SK-N-SH (cell line): Measurements from ENCODE around the gene MSI1. TPM values are rescaled to one million over a fixed set of nuclear protein-coding genes. Genes with fewer than 3 reads are reported as not detected.
A peak's percentile ranks its signal among the peaks of the same experiment; 100 is the strongest.

Experiments
- CTCF ChIA-PET: fragments of 300-600, 350-600 bp; formaldehyde crosslinking; extraction: SDS; loops from one replicate; lab custom pipeline; 2021; lab: Yijun Ruan, JAX
- POLR2A ChIA-PET: fragments of 350-600 bp; sonication (Branson Sonifier 250); formaldehyde crosslinking; extraction: SDS; loops from one replicate; lab custom pipeline; 2020; ENCODE audit warnings: antibody characterized with exemption, inconsistent platforms; lab: Yijun Ruan, JAX
- DNase-seq: peaks from one replicate; pipeline ENCODE4 v3.0.0; 2012
- H2AFZ ChIP-seq: fragments of 200-600 bp; sonication (generic); 2 replicates; pipeline ENCODE4 v1.8.1; 2016; ENCODE audit warnings: antibody characterized with exemption, mild to moderate bottlenecking, low read depth
- H3F3A ChIP-seq: fragments of 200-600 bp; sonication (generic); replicated peaks from 2 replicates; pipeline ENCODE3; 2016; ENCODE audit warnings: antibody characterized with exemption, mild to moderate bottlenecking; ENCODE audit not compliant: insufficient read depth
- H3K27ac ChIP-seq, 2 experiments: fragments of 200-500 bp in 1 of 2; fragments of 200-600 bp in 1 of 2; sonication (Bioruptor generic) in 1 of 2; sonication (generic), shearing (Covaris generic) in 1 of 2; 2 replicates each; pipeline versions ENCODE4 v1.5.1 to v1.6.1; 2014 to 2016; ENCODE audit warnings: low read depth in 2 of 2, inconsistent platforms in 1 of 2, low read length in 1 of 2, mild to moderate bottlenecking in 1 of 2, mixed read lengths in 1 of 2
- H3K27me3 ChIP-seq: fragments of 200-600 bp; sonication (generic), shearing (Covaris generic); 2 replicates; pipeline ENCODE4 v1.6.1; 2016; ENCODE audit warnings: mixed run types; ENCODE audit not compliant: insufficient read depth
- H3K36me3 ChIP-seq, 2 experiments: fragments of 200-500 bp in 1 of 2; fragments of 200-600 bp in 1 of 2; sonication (Bioruptor generic) in 1 of 2; sonication (generic) in 1 of 2; replicated peaks in 1 of 2; 2 replicates each; pipeline versions ENCODE3 to v1.5.1; 2014 to 2016; ENCODE audit warnings: low read length in 1 of 2, mild to moderate bottlenecking in 1 of 2; ENCODE audit not compliant: insufficient read depth in 2 of 2, control insufficient read depth in 1 of 2
- H3K4me1 ChIP-seq, 2 experiments: fragments of 200-500 bp in 1 of 2; fragments of 200-600 bp in 1 of 2; sonication (Bioruptor generic) in 1 of 2; sonication (generic), shearing (Covaris generic) in 1 of 2; 2 replicates each; pipeline versions ENCODE4 v1.5.1 to v1.6.1; 2014 to 2016; ENCODE audit warnings: low read depth in 1 of 2, low read length in 1 of 2, mixed run types in 1 of 2; ENCODE audit not compliant: insufficient read depth in 2 of 2, control insufficient read depth in 1 of 2
- H3K4me2 ChIP-seq: fragments of 200-600 bp; sonication (generic), shearing (Covaris generic); 2 replicates; pipeline ENCODE4 v1.6.1; 2017; ENCODE audit warnings: mixed run types
- H3K4me3 ChIP-seq, 2 experiments: fragments of 200-500 bp in 1 of 2; fragments of 200-600 bp in 1 of 2; sonication (Bioruptor generic) in 1 of 2; sonication (generic), shearing (Covaris generic) in 1 of 2; 2 replicates each; pipeline versions ENCODE4 v1.5.1 to v1.8.1; 2014 to 2016; ENCODE audit warnings: low read depth in 2 of 2, inconsistent platforms in 1 of 2, low read length in 1 of 2, mild to moderate bottlenecking in 1 of 2, mixed read lengths in 1 of 2, moderate library complexity in 1 of 2
- H3K79me2 ChIP-seq: fragments of 200-600 bp; sonication (generic); 2 replicates; pipeline ENCODE4 v1.8.1; 2017; ENCODE audit warnings: mild to moderate bottlenecking; ENCODE audit not compliant: insufficient read depth
- H3K9ac ChIP-seq: fragments of 200-600 bp; sonication (generic); 2 replicates; pipeline ENCODE4 v1.6.1; 2017; ENCODE audit warnings: mixed run types
- H3K9me2 ChIP-seq: fragments of 200-600 bp; sonication (generic); 2 replicates; pipeline ENCODE4 v1.6.1; 2017; ENCODE audit warnings: mixed run types
- H3K9me3 ChIP-seq: fragments of 200-600 bp; sonication (generic); 2 replicates; pipeline ENCODE4 v1.6.1; 2017; ENCODE audit warnings: mixed run types, mild to moderate bottlenecking, moderate library complexity
- H4K20me1 ChIP-seq: fragments of 200-600 bp; sonication (generic); 2 replicates; pipeline ENCODE4 v1.6.1; 2017; ENCODE audit warnings: mild to moderate bottlenecking, mixed run types; ENCODE audit not compliant: insufficient read depth
- EZH2phosphoT487 ChIP-seq: fragments of 200-600 bp; sonication (generic); IDR thresholded peaks from 2 replicates; pipeline ENCODE4 v1.6.1; 2017; ENCODE audit warnings: low read depth, mixed run types, mild to moderate bottlenecking, antibody characterized with exemption, moderate library complexity, borderline replicate concordance
- GABPA ChIP-seq: IDR thresholded peaks from 2 replicates; pipeline ENCODE4 v1.4.0; 2012; ENCODE audit warnings: low read depth, mild to moderate bottlenecking
- MXI1 ChIP-seq: IDR thresholded peaks from 2 replicates; pipeline ENCODE4 v1.6.1; 2012; ENCODE audit warnings: mild to moderate bottlenecking, low read depth, low read length, improper control_type of control experiment
- NFIC ChIP-seq: IDR thresholded peaks from 2 replicates; pipeline ENCODE4 v1.4.0; 2012; ENCODE audit warnings: borderline replicate concordance
- NRF1 ChIP-seq: IDR thresholded peaks from 2 replicates; pipeline ENCODE4 v1.6.1; 2012; ENCODE audit warnings: low read depth, mild to moderate bottlenecking, low read length
- RAD21 ChIP-seq: IDR thresholded peaks from 2 replicates; pipeline ENCODE4 v1.6.1; 2012; ENCODE audit warnings: mild to moderate bottlenecking, low read length
- RXRA ChIP-seq: IDR thresholded peaks from 2 replicates; pipeline ENCODE4 v1.4.0; 2012; ENCODE audit warnings: low read depth, mild to moderate bottlenecking, borderline replicate concordance
- SIN3A ChIP-seq: IDR thresholded peaks from 2 replicates; pipeline ENCODE4 v1.6.1; 2012; ENCODE audit warnings: low read depth, mild to moderate bottlenecking, low read length, moderate library complexity, borderline replicate concordance
- WGBS: methylation state at CpG from one replicate; pipeline ENCODE4 v1.1.6; 2017; ENCODE audit warnings: low lambda C conversion rate; 5-methylcytosine and 5-hydroxymethylcytosine counted together
- polyA plus RNA-seq, 3 experiments: library from polyadenylated mRNA; depleted of rRNA; stranded (reverse); fragments of >200 nt; gene quantifications; 2 replicates each; pipeline ENCODE4 v1.2.3, GENCODE V29; 2012
- TF ChIP-seq, protein P1 (sequence below): IDR thresholded peaks from 2 replicates; pipeline ENCODE4; 2012
- TF ChIP-seq, protein P2 (sequence below): fragments of 200-600 bp; sonication (generic); IDR thresholded peaks from 2 replicates; pipeline ENCODE4 v1.6.1; 2017; ENCODE audit warnings: antibody characterized with exemption, mild to moderate bottlenecking, moderate library complexity
- TF ChIP-seq, protein P3 (sequence below): IDR thresholded peaks from 2 replicates; pipeline ENCODE4 v1.4.0; 2012; ENCODE audit warnings: low read depth
- TF ChIP-seq, protein P4 (sequence below): IDR thresholded peaks from 2 replicates; pipeline ENCODE4 v1.4.0; 2012; ENCODE audit warnings: low read depth, borderline replicate concordance

The MSI1 gene
- polyA plus RNA-seq, 1 of the 3 experiments (the other 2 are of a cell fraction), result 1.7 TPM

DNA sequence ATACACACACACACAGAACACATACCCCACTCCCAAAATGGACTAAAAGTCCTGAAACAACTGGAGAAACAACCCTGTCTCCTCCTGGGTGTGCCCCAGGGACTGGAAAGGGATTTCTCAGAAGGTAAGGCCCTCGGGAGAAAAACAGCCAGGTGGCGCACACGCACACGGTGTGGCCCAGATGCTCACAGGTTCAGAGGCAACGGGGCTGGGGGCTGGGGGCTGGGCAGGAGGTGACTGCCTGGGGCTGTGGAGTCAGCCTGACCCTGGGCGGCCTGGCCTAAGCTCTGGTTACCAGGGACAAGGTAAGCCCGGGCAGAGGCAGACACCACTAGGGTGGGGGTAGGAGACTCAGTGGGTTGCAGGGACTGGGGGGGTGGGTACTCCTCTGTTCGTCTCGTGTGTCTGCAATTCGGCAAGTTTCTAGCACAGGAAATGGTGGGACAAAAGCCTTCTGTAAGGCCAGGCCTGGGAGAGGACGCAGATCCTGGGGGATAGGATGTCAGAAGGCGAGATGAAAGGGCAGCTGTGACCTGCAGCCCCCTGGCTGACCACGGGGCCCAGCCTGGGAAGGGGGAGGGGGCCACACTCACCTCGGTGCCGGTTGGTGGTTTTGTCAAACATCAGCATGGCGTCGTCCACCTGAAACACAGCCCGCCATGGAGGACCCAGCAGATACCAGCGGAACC lies 10.4 kb downstream of the MSI1 start:
- ChIA-PET POLR2A (no interaction called here), CTCF (interaction anchor here (0.7 to 1.1 kb wide), 3 partner anchors 8 to 108 kb away, joined by 3 to 9 read pairs (median 4); no protein-coding TSS in a partner anchor)
- no peaks in the 10 kb centered on the region for H4K20me1 ChIP-seq
- no peaks in the 10 kb centered on the region for H3K9me3 ChIP-seq
- no peak overlapping the region for H3K9ac ChIP-seq
- no peaks in the 10 kb centered on the region for H3F3A ChIP-seq
- no peak for TF ChIP-seq SIN3A
- TF ChIP-seq, protein P1, sequence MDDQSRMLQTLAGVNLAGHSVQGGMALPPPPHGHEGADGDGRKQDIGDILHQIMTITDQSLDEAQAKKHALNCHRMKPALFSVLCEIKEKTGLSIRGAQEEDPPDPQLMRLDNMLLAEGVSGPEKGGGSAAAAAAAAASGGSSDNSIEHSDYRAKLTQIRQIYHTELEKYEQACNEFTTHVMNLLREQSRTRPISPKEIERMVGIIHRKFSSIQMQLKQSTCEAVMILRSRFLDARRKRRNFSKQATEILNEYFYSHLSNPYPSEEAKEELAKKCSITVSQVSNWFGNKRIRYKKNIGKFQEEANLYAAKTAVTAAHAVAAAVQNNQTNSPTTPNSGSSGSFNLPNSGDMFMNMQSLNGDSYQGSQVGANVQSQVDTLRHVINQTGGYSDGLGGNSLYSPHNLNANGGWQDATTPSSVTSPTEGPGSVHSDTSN, result no peak
- H3K27me3 ChIP-seq, result no peaks in the 10 kb centered on the region
- H3K36me3 ChIP-seq, result no peaks in the 10 kb centered on the region
- peaks cover 0 to 25% of the 10 kb centered on the region in 2 experiments; a peak in 1 of 4 replicates for H3K4me1 ChIP-seq
- H3K4me2 ChIP-seq, result no peak overlapping the region
- no peak overlapping the region for H3K27ac ChIP-seq
- H2AFZ ChIP-seq, result no peak overlapping the region
- H3K79me2 ChIP-seq, result no peaks in the 10 kb centered on the region
- DNase-seq, result no peak
- WGBS, result 82% methylated on average over 8 of the region's 19 CpGs
- H3K9me2 ChIP-seq, result no peaks in the 10 kb centered on the region
- no peak overlapping the region for H3K4me3 ChIP-seq

DNA sequence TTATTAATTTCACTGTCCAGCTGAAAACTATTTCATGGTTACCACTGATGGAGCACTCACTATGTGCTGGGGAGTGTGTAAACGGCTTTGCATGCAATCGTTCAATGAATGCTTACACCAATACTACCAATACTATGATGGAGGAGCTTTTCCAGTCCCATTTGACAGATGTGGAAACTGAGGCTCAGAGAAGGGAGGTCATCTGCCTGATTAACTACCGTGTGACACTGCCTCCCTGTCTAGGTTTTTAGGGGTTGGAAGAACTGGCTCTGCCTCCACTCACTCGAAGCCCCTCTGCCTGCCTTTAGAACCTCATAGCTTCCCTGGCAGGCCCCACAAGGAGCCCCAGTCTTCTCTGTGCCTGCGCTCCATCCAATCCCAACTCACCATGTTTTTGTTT lies 11.9 kb downstream of the MSI1 start:
- peaks cover 0 to 10% of the 10 kb centered on the region in 2 experiments; a peak in 1 of 4 replicates for H3K4me1 ChIP-seq
- no peaks in the 10 kb centered on the region for H3F3A ChIP-seq
- H2AFZ ChIP-seq, result no peak overlapping the region
- POLR2A ChIA-PET, result no interaction called here
- H3K9ac ChIP-seq, result no peak overlapping the region
- H4K20me1 ChIP-seq, result no peaks in the 10 kb centered on the region
- CTCF ChIA-PET, result interaction anchor here (0.6 to 1.9 kb wide), 21 partner anchors 8 to 109 kb away, joined by 3 to 32 read pairs (median 4); partner anchors contain the start of genes COX6A1 and PLA2G1B
- H3K27ac ChIP-seq, result no peak overlapping the region
- H3K9me3 ChIP-seq, result no peaks in the 10 kb centered on the region
- H3K4me3 ChIP-seq, result no peak overlapping the region
- no peaks in the 10 kb centered on the region for H3K27me3 ChIP-seq
- no peaks in the 10 kb centered on the region for H3K9me2 ChIP-seq
- H3K4me2 ChIP-seq, result peak overlapping the region; percentile 32; the same call in 1 of the 2 replicates
- TF ChIP-seq NRF1, result no peak
- TF ChIP-seq GABPA, result no peak
- TF ChIP-seq SIN3A, result no peak
- TF ChIP-seq, protein P2, sequence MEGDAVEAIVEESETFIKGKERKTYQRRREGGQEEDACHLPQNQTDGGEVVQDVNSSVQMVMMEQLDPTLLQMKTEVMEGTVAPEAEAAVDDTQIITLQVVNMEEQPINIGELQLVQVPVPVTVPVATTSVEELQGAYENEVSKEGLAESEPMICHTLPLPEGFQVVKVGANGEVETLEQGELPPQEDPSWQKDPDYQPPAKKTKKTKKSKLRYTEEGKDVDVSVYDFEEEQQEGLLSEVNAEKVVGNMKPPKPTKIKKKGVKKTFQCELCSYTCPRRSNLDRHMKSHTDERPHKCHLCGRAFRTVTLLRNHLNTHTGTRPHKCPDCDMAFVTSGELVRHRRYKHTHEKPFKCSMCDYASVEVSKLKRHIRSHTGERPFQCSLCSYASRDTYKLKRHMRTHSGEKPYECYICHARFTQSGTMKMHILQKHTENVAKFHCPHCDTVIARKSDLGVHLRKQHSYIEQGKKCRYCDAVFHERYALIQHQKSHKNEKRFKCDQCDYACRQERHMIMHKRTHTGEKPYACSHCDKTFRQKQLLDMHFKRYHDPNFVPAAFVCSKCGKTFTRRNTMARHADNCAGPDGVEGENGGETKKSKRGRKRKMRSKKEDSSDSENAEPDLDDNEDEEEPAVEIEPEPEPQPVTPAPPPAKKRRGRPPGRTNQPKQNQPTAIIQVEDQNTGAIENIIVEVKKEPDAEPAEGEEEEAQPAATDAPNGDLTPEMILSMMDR, result no peak
- no peak for TF ChIP-seq EZH2phosphoT487
- TF ChIP-seq MXI1, result no peak
- no peak for TF ChIP-seq RXRA
- TF ChIP-seq NFIC, result no peak
- TF ChIP-seq, protein P3, sequence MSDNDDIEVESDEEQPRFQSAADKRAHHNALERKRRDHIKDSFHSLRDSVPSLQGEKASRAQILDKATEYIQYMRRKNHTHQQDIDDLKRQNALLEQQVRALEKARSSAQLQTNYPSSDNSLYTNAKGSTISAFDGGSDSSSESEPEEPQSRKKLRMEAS, result no peak
- TF ChIP-seq RAD21, result no peak
- TF ChIP-seq, protein P4, sequence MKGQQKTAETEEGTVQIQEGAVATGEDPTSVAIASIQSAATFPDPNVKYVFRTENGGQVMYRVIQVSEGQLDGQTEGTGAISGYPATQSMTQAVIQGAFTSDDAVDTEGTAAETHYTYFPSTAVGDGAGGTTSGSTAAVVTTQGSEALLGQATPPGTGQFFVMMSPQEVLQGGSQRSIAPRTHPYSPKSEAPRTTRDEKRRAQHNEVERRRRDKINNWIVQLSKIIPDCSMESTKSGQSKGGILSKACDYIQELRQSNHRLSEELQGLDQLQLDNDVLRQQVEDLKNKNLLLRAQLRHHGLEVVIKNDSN, result no peak
- H3K79me2 ChIP-seq, result no peaks in the 10 kb centered on the region
- 89% methylated on average over 5 of the region's 5 CpGs for WGBS
- no peak for DNase-seq
- H3K36me3 ChIP-seq, result no peaks in the 10 kb centered on the region
